ENCODE data around the gene MBOAT1. TPM values are rescaled to one million over a fixed set of nuclear protein-coding genes. Genes with fewer than 3 reads are reported as not detected.

The MBOAT1 gene
- total RNA-seq, 1 experiment from 2014 or later: 9.9 TPM

- Mint-ChIP-seq H3K36me3 (ENCODE audit: insufficient read depth in 1 of 3, low read depth in 3 of 3) (no peaks in the 10 kb centered on the region; a peak in 1 of 7 replicates), H3K27me3 (ENCODE audit: low read depth) (no peaks in the 10 kb centered on the region), H3K4me3 (no peak overlapping the region), H3K4me1 (no peaks in the 10 kb centered on the region), H3K9me3 (peaks cover 0 to 4% of the 10 kb centered on the region in 2 experiments; a peak in 3 of 5 replicates), H3K27ac (no peak overlapping the region)
- H3K56ac ChIP-seq (ENCODE audit: insufficient read length, low read depth, low read length): no peak overlapping the region
- H2BK20ac ChIP-seq (ENCODE audit: low read depth, low read length, poor library complexity, severe bottlenecking): no peak overlapping the region
- no peak for TF ChIP-seq CTCF (conservative IDR thresholded peaks at IDR 0.05)
- H4K91ac ChIP-seq (ENCODE audit: insufficient read length, low read depth, low read length): no peak overlapping the region
- DNase-seq: no peak
- no peak overlapping the region for H2AFZ ChIP-seq (ENCODE audit: low read length)
- H3K9ac ChIP-seq (ENCODE audit: extremely low read depth, insufficient read length, low read length): no peak overlapping the region
- H4K5ac ChIP-seq (ENCODE audit: insufficient read length, low read depth, low read length): no peak overlapping the region
- no peaks in the 10 kb centered on the region for H3K79me1 ChIP-seq (ENCODE audit: insufficient read depth, low read depth, low read length, poor library complexity, severe bottlenecking)
- no peaks in the 10 kb centered on the region for H3K9me3 ChIP-seq (ENCODE audit: control insufficient read depth, low read depth, low read length)
- H3K4me1 ChIP-seq (ENCODE audit: insufficient read depth, low read length): no peaks in the 10 kb centered on the region
- no peak overlapping the region for H3K23ac ChIP-seq (ENCODE audit: insufficient read length, low read depth, low read length)
- H3K27me3 ChIP-seq (ENCODE audit: insufficient read depth, low read length): no peaks in the 10 kb centered on the region
- no peaks in the 10 kb centered on the region for H3K79me2 ChIP-seq (ENCODE audit: insufficient read depth, low read length)
- no peak overlapping the region for H2BK5ac ChIP-seq (ENCODE audit: insufficient read length, low read length)
- no peak overlapping the region for H3T11ph ChIP-seq (ENCODE audit: low read length)
- no peak overlapping the region for H2AK5ac ChIP-seq (ENCODE audit: insufficient read length, low read length)
- H2BK15ac ChIP-seq (ENCODE audit: low read depth, low read length): no peak overlapping the region
- no peak overlapping the region for H3K4ac ChIP-seq (ENCODE audit: low read depth, low read length)
- no peak overlapping the region for H3K18ac ChIP-seq (ENCODE audit: insufficient read length, low read depth, low read length)
- no peaks in the 10 kb centered on the region for H4K20me1 ChIP-seq (ENCODE audit: control insufficient read depth, insufficient read depth, insufficient read length)
- no peak overlapping the region for H3K27ac ChIP-seq (ENCODE audit: insufficient read length, low read depth, low read length)
- no peak overlapping the region for H3K14ac ChIP-seq (ENCODE audit: insufficient read depth, low read length)
- H4K8ac ChIP-seq (replicated peaks; ENCODE audit: insufficient read length, low read depth, low read length): no peak overlapping the region
- H3K23me2 ChIP-seq (ENCODE audit: insufficient read length, low read depth, low read length, poor library complexity, severe bottlenecking): no peaks in the 10 kb centered on the region
- H3K4me2 ChIP-seq (ENCODE audit: insufficient read depth, insufficient read length, low read length): no peak overlapping the region
- WGBS (ENCODE audit: extremely low coverage, insufficient read length, low lambda C conversion rate): no CpG with 5 or more reads among the region's 2 CpGs
- H2BK120ac ChIP-seq (ENCODE audit: low read depth, low read length, poor library complexity, severe bottlenecking): no peak overlapping the region
- no peak overlapping the region for H2BK12ac ChIP-seq (ENCODE audit: insufficient read length, low read depth, low read length)
Measured at GRCh38 chr6:20261685-20262084, 49.4 kb upstream of the MBOAT1 start.
